Measurements from ENCODE around the gene VCL.
"Not testable (repeated sequence)": the region's sequence is repeated elsewhere in the genome, so short reads cannot be mapped to it uniquely, and the experiment has no call there.

The VCL gene

GRCh38 chr10:74113546-74113945 is 115.6 kb downstream of the VCL start:
- DNase-seq = no peak

- DNase-seq = no peak
Measured at GRCh38 chr10:74114041-74114448, 116.1 kb downstream of the VCL start.

GRCh38 chr10:74117738-74118137 is 119.8 kb downstream of the VCL start:
- DNase-seq = no peak

- no peak for DNase-seq
Measured at GRCh38 chr10:74118804-74119203, 120.9 kb downstream of the VCL start.

- DNase-seq = no peak
Measured at GRCh38 chr10:74120911-74121310, 123.0 kb downstream of the VCL start.

- DNase-seq = no peak
Measured at GRCh38 chr10:74121368-74121767, 123.5 kb downstream of the VCL start.

- no peak for DNase-seq
Measured at GRCh38 chr10:74122060-74122459, 124.1 kb downstream of the VCL start.

GRCh38 chr10:74123081-74123480 is 125.2 kb downstream of the VCL start:
- DNase-seq = no peak

GRCh38 chr10:74133923-74134820 is 136.3 kb downstream of the VCL start:
- no peak for DNase-seq

- DNase-seq = no peak
Measured at GRCh38 chr10:74135452-74135851, 137.5 kb downstream of the VCL start.

- DNase-seq = no peak
Measured at GRCh38 chr10:74137992-74138391, 140.1 kb downstream of the VCL start.

- DNase-seq = not testable (repeated sequence)
Measured at GRCh38 chr10:74138596-74138995, 140.7 kb downstream of the VCL start.

- DNase-seq = no peak
Measured at GRCh38 chr10:74139981-74140380, 142.1 kb downstream of the VCL start.

- no peak for DNase-seq
Measured at GRCh38 chr10:74140553-74140952, 142.6 kb downstream of the VCL start.

GRCh38 chr10:74145133-74145532 is 147.2 kb downstream of the VCL start:
- DNase-seq = peak; percentile 49

- DNase-seq = not testable (repeated sequence)
Measured at GRCh38 chr10:74146980-74147379, 149.1 kb downstream of the VCL start.

- peak; percentile 80 for DNase-seq
Measured at GRCh38 chr10:74150204-74150989, 152.5 kb downstream of the VCL start, which contains the start of gene AP3M1. Gene AP3M1 (minus strand): TSS chr10:74150828. CDS start chr10:74138379, 12,449 bp downstream.

GRCh38 chr10:74150990-74151878 is 153.3 kb downstream of the VCL start, which contains the start of gene ADK:
Gene ADK (plus strand): TSS chr10:74151221. CDS start chr10:74151279, 58 bp downstream.
- DNase-seq = peak; percentile 95

- DNase-seq = no peak
Measured at GRCh38 chr10:74151879-74152722, 154.2 kb downstream of the VCL start.

- DNase-seq = no peak
Measured at GRCh38 chr10:74153123-74153522, 155.2 kb downstream of the VCL start.

GRCh38 chr10:74153676-74154075 is 155.8 kb downstream of the VCL start:
- no peak for DNase-seq

- DNase-seq = no peak
Measured at GRCh38 chr10:74156919-74157289, 159.0 kb downstream of the VCL start.

All from amniotic stem cell (primary cell).